Measurements from ENCODE around the gene KRTAP5-8.
"Not testable (repeated sequence)": the region's sequence is repeated elsewhere in the genome, so short reads cannot be mapped to it uniquely, and the experiment has no call there.

Gene KRTAP5-8

DNA sequence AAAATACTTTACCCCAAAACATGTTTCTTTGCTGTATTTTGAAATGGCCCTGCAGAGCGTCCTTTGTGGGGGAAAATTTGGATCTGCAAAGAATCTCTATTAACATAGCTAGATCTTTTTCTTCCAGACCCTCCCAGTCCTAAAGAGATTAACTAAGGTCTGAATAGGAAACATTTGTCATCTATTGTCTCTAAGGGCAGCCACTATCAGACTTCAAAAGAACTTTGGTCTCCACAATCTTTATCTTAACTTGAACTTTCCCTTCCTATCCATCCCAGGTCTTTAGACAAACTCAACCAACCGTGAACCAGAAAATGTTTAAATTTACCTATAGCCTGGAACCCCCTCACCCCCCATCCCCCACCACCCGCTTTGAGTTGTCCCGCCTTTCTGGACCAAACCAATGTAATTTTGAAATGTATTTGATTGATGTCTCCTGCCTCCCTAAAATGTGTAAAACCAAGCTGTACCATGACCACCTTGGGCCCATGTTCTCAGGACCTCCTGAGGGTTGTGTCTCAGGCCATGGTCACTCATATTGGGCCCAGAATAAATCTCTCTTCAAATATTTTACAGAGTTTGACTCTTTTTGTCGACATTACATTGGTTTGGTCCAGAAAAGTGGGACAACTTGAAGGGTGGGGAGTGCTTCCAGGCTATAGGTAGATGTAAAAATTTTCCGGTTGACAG is 6.8 kb downstream of the KRTAP5-8 start:
- DNase-seq (ENCODE audit: low spot score): no peak

DNA sequence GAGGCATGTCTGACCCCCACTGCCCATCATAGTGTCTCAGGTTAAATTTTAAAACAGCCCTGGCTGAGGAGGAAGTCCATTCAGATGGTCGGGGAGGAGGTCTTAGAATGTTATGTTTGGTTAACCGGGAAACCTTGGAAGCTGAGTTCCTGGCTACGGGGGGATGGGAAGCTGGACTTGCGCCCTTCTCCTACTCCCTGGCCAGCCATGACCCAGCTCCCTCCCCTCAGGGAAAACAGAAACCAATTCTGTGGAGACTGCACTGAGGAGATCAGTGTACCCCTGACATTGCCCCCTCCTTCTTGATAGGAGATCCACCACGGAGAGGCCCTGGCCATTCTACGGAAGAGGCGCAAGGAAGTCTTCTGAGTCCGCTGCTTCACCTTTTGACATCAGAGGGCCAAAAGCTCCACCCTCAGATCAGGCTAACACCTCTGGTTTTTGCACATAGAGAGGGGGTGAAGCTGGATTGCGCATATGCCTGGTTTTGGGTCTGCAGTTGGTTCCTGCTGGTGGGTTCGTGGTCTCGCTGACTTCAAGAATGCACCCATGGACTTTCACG is 7.7 kb downstream of the KRTAP5-8 start:
- no peak for DNase-seq (ENCODE audit: low spot score)

DNA sequence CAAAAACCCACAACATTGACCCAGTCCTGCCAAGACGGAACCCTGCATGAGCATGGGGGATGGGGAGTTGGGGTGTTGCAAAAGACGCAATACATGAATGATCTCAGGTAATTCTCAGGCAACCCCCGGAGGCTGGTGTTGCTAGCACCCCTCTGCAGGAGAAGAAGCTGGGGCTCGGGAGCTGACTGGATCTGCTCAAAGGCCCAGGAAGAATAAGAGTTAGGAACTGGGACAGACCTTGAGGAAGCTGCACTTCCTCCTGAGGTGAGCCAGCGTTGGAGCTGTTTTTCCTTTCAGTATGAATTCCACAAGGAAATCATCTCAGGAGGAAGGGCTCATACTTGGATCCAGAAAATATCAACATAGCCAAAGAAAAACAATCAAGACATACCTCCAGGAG is 10.3 kb downstream of the KRTAP5-8 start, which contains the start of gene KRTAP5-9:
TSS of gene KRTAP5-9 (plus strand) at position 301 of the 400 bp plus-strand sequence. CDS start 238 bp downstream, outside the sequence.
- DNase-seq (ENCODE audit: low spot score): no peak

DNA sequence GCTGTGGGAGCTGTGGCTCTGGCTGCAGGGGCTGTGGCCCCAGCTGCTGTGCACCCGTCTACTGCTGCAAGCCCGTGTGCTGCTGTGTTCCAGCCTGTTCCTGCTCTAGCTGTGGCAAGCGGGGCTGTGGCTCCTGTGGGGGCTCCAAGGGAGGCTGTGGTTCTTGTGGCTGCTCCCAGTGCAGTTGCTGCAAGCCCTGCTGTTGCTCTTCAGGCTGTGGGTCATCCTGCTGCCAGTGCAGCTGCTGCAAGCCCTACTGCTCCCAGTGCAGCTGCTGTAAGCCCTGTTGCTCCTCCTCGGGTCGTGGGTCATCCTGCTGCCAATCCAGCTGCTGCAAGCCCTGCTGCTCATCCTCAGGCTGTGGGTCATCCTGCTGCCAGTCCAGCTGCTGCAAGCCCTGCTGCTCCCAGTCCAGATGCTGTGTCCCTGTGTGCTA is 10.9 kb downstream of the KRTAP5-8 start:
- DNase-seq (ENCODE audit: low spot score): no peak

DNA sequence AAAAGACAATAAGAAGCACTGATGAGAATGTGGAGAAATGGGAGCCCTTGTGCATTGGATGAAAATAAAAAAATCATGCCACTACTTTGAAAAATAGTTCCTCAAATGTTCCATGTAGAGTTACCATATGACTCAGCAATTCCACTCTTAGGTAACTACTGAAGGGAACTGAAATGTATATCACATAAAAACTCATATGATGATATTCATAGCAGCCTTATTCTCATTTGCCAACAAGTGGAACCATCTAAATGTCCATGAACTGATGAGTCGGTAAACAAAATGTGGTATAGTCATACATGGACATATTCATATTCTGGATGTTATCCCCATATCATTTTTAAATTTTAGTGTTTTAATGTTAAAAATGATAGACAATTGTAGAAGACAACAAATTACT is 13.9 kb downstream of the KRTAP5-8 start:
- no peak for DNase-seq (ENCODE audit: low spot score)

DNA sequence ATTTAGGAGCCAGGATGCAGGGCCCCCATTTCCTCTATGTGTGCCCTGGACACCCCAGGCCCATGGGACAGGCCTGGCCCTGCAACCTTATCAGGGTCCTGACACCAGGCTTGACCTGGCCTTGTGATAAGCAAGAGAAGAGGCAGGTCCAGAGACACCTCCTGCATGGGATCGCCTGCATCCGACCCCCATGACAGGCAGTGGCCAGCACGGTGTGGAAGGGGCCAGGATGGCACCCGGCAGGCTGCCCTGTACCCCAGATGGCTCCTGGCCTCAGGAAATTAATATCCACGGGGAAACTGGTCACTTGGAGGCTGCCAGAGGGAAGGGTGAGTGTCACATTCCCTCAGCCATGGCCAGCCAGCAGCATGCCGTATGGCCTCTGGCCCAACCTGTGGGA is 17.2 kb downstream of the KRTAP5-8 start:
- DNase-seq (ENCODE audit: low spot score): no peak

DNA sequence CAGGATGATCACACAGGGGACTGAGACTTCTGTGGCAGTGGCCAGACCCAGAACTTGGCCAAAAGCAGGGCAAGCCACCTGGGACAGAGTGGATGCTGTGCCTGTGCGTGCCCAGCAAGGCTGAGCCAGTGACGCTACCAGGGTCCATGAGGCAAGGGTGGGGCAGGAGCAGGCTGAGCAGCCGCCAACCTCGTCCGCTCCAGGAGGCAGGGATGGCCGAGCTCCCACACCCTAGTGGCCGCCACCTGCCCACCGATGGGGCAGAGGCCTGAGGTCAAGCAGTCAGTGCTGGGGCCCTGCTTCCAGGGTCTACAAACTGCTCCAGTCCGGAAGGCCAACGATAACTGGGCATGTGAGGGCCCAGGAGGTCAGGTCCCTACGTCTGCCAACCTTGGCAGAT is 17.7 kb downstream of the KRTAP5-8 start:
- DNase-seq (ENCODE audit: low spot score): no peak

DNA sequence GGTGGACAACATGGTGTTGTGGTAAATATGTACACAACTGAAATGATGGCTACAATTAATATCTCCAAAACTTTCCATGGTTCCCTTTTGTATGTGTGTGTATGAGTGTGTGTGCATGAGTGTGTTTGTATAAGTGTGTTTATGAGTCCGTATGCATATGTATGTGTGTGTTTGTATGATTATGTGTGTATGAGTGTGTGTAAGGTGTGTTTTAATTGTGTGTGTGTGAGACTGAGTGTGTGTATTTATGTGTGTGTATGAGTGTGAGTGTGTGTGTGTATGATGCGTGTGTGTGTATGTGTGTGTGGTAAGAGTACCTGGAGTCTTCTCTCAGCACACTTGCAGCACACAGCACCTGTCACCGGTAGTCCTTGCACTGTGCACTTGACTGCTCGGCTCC is 18.2 kb downstream of the KRTAP5-8 start:
- DNase-seq (ENCODE audit: low spot score): no peak

DNA sequence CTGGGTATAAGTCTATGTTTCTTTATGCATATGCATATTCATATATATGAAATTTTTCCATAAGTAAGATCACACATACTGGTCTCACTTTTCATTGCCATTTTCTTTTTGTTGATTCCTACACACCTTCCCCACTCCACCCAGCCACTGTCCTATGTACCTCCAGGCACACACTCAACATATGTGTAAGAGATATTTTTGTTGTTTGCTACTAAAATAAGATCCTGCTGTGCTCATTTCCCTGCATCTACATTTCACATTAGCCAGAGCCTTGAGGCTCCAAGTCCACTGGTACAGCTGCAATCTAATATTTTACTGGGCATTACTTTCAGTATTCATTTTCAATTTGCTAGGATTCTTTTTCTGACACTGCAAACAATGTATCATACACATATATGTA is 19.4 kb downstream of the KRTAP5-8 start:
- DNase-seq (ENCODE audit: low spot score): no peak

DNA sequence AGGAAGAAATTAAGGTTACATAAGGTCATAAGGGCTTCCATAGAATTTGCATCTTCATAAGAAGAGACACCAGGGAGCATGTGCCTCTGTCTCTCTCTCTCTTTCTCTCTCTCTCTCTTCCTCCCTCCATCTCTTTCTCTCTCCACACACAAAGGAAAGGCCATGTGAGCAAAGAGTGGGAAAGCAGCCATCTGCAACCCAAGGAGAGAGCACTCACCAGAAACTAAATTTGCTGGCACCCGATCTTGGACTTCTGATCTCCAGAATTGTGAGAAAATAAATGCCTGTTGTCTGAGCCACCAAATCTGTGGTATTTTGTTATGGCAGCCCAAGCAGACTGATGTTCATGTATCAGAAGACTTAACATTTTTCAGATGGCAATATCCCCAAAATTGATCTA is 21.2 kb downstream of the KRTAP5-8 start:
- DNase-seq (ENCODE audit: low spot score): no peak

DNA sequence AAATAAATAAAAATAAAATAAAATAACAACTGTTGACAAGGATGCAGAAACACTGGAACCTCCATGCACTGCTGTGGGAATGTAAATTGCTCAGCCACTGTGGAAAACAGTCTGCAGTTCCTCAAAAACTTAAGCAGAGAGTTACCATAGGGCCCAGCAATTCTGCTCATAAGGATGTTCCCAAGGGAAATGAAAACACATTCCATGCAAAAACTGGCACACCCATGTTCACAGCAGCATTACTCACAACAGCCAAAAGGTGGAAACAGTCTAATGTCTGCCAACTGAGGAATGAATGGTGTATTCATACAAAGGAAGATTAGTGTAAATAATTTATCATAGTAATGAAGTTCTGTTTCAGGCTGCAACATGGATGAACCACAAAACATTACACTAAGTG is 24.3 kb downstream of the KRTAP5-8 start:
- DNase-seq (ENCODE audit: low spot score): no peak

DNA sequence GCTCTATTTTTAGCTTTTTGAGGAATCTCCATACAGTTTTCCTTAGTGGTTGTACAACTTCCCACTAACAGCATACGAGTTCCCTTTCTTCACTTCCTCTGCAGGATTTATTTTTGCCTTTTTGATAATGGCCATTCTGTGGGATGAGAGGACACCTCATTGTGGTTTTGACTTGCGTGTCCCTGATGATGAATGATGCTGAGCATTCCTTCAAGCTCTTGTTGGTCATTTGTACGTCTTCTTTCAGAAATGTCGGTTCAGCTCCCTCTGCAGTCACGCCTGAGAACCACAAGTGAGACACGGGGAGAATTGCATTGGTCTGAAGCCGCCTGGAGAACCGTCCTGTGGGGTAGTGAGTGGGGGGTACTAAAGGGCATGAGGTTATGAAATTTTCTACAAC is 25.6 kb downstream of the KRTAP5-8 start:
- DNase-seq (ENCODE audit: low spot score): no peak

DNA sequence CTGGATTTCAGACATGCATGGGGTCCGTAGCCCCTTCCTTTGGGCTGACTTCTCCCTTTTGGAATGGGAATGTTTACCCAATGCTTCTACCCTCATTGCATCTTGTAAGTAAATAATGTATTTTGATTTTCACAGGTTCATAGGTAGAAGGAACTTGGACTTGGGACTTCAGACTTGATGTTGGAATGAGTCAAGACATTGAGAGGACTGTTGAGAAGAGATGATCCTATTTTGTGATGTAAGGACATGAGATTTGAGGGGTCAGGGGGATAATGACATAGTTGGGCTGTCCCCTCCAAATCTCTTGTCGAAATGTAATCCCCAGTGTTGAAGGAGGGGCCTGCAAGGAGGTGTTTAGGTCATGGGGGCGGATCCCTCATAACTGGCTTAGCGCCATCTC is 26.6 kb downstream of the KRTAP5-8 start:
- no peak for DNase-seq (ENCODE audit: low spot score)

DNA sequence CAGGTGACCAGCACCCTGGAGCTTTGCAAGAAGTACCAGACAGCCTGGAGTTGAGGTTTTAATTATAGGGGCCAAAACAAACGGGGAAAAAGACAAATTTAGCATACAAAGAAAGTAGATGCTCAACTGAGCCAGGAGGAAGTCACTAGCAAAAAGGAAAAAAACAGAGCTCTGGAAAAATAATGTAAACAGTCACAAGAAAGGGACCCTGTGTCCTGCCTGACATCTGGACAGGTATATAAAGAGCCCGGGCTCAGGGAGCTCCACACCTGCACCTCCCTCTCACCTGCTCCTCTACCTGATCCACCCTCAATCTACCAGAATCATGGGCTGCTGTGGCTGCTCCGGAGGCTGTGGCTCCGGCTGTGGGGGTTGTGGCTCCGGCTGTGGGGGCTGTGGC is 27.4 kb downstream of the KRTAP5-8 start, which contains the start of gene KRTAP5-10:
TSS of gene KRTAP5-10 (plus strand) at position 301 of the 400 bp plus-strand sequence. CDS start at position 326, 25 bp downstream.
- DNase-seq (ENCODE audit: low spot score): no peak

DNA sequence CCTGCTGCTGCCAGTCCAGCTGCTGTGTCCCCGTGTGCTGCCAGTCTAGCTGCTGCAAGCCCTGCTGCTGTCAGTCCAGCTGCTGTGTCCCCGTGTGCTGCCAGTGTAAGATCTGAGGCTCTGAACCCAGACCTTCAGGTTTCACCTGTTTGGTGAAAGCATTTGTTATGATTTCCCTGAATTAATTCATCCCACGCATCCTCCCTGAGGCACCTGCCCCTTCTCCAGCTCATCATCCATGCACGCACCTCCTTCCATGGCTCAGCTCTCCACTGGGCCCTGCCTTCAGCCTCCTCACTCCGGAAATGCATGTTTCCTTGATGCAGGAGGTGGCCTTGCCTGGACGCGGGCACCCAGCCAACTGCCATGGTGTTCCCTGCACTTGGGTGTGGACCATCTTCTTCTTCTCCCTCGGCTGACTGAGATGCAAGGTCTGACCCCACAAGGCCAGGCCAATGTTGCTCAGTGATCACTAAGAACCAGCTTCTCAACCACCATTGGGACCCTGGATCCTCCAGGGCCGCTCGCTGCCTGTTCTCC is 28.3 kb downstream of the KRTAP5-8 start:
- no peak for DNase-seq (ENCODE audit: low spot score)

DNA sequence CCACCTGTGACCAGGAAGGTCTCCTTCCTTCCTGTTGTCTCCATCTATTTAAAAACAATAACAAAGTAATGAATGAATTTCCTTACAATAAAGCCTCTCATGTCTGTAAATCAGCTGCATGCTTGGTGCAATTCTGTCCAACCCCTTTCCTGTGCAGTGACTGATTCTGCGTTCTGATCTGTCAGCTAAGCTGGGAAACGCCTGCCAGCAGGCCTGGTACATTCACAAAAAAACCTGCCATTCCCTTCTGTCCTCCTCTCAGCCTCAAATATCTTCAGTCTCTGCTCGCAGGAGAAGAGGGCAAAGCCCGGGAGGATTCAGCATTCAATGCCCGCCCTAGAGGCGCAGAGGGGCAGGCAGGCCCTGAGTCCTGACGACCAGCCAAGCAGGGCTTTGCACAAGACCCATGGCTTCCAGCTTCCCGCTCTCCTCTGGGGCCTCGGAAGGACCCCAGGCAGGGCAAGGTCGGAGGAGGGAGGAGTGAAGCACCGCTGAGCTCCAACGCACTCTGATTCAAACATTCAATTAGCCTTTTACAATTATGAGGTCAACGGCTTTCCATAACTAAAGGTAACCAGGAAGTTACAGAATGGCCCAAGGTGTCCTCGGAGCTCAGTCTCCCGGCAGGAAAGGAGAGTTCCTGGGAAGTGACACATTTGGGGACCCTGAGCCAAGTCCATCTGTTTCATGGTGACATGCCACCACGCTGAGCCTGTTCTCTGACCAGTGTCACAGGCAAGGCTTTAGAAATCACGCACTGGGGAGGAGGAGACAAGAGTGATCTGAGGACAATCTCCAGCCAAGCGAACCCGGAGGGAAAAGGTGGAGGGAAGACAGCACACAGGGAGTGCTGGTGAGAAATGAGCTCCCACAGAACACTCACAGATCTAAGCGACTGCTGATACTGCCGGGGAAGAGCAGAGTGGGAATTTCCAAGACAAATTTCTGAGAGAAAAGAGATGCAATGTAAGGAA is 29.1 kb downstream of the KRTAP5-8 start:
- not testable (repeated sequence) for DNase-seq (ENCODE audit: low spot score)

DNA sequence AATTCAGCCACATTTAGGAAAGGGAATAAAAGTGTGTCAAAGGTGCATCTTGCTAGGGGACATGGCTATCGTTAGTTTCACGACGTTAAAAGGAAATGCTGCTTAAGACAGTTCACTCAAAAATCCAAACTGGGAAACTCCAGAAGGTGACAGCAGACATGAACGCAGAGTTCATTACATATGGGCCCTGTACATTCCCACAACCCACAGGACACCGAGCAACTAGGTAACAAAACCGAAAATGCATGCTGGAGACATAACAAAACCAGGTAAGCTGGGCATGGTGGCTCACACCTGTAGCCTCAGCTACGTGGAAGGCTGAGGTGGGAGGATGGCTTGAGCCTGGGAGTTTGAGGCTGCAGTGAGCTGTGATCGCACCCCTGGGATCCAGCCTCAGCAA is 29.8 kb downstream of the KRTAP5-8 start:
- DNase-seq (ENCODE audit: low spot score): not testable (repeated sequence)

DNA sequence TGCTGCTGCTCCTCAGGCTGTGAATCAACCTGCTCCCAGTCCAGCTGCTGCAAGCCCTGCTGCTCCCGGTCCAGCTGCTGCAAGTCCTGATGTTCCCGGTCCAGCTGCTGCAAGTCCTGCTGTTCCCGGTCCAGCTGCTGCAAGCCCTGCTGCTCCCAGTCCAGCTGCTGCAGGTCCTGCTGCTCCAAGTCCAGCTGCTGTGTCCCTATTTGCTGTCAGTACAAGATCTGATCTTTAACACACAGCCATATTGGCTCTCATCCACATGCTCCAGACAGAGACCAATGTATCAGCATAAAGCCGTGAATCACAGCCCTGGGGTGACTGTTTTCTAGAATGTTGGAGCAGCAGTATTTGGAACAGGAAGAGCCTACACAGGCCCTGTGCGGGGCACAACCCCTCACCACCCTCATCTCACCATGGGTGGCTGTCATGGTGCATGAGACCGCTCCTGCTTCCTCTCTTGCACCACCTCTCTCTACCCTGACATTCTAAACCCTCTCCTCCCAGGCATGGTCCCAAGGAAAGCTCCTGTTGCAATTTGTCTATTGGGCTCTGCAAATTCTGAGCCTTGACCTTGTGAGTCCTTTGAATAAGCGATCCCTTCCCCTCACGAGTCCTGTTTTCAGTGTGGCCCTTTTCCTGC is 31.0 kb downstream of the KRTAP5-8 start:
- DNase-seq (ENCODE audit: low spot score): no peak

DNA sequence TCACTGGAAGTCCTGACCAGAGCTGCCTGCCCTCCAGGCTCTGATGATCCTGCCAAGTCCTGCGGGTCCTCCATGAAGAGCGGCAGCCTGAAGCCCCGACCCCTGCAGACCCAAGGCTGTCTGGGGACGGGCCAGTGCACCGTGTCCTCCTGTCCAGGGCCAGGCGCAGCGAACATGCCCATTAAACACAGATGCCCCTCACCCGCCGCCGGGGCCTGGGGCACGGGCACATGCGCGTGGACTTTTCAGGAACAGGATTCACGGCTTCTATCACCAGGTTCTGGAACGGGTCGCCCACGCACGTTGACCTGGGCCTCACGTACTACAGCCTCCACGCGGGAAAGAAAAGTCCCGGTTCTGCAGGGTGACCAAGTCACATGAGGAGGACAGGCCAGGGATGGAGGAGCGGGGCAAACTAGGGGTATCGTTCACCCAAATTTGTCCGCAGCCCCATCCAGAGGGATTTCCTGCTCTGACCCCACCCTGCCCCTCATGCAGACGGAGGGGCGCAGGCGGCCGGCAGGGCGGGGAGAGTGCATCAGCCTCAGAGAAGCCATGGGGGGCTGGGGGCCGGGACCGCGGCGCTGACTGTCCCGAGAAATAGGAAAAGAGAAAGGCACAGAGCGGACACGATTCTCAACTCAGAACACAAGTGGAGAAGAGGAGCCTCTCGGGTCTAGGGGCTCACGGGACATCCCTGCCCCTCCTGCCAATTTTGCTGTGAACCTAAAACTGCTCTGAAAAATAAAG is 33.5 kb downstream of the KRTAP5-8 start:
- DNase-seq (ENCODE audit: low spot score): not testable (repeated sequence)

DNA sequence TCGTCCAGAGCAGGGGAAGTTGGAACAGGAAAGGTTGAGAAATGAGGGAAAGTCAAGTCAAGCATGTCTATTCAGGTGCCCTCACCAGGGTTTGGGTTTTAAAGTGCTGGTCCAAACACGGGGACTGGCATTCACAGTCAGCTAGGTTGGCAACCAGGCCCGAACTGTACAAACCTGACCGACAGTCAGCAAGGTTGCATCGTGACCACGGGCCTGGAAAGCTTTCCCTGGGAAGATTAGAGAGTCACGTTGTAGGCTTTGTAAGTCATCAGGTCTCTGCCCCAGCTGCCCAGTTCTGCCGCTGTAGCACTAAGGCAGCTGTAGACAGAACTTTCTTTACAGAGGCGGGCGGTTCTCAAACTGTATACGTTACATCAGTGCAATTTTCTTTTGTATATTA is 35.0 kb downstream of the KRTAP5-8 start:
- no peak for DNase-seq (ENCODE audit: low spot score)

DNA sequence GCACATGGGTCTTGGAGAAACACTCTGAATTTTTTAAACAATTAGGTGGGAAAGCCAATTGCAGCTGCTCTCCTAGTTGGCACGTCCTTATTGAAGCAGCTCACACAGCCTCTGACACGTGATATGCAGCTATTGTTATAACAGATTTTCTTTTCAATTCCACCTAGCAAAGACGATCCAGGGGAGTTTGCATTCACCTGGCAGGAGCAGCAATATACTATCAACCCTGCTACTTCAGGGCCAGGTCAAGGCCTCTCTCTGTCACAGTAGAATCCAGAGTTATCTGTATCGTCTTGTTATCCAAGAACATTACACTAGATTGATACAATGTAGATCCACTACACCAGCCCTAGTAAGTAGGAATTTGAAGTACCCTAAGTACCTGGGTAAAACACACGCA is 36.6 kb downstream of the KRTAP5-8 start:
- no peak for DNase-seq (ENCODE audit: low spot score)
